GM12872 (cell line): ENCODE measurements around the gene RAB5A.

Source experiments
- CTCF ChIP-seq: IDR thresholded peaks from 3 replicates; pipeline ENCODE4 v1.5.1; 2011; ENCODE audit warnings: low read depth, mild to moderate bottlenecking, low read length, moderate library complexity; ENCODE audit not compliant: insufficient read depth

The RAB5A gene

GRCh38 chr3:19911452-19911851 is 35.4 kb upstream of the RAB5A start:
- TF ChIP-seq CTCF, result no peak

GRCh38 chr3:19917167-19917566 is 29.7 kb upstream of the RAB5A start:
- no peak for TF ChIP-seq CTCF

DNA sequence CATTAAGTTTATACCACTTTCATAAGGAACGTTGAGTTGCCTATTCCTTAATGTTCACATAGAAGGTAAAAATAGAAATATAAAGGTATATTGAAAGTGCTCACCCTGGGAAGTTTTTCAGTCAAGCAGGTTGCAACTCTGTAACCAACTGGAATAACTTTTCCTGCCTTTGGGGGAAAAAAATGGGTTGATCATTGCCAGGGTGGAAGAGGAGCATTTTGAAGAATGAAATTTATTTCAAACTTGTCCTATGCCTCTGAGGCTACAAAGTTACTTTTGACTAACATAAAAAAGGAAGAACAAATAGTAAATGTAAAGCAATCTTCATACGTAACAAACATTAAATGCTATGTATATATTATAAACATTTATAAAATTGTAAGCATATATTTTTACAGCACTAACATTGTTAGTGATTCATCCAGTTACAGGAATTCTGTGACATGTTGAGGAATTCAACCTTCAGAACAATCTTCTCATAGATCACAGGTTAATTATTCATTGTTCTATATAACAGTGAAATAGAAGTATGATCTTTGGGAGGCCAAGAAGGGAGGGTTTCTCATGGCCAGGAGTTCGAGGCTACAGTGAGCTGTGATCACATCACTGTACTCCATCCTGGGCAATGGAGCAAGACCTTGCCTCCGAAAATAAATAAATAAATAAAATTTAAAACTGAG is 26.4 kb upstream of the RAB5A start:
- TF ChIP-seq CTCF, result no peak

- TF ChIP-seq CTCF, result no peak
These were observed 15.7 kb upstream of the RAB5A start for GRCh38 chr3:19931180-19931692.

GRCh38 chr3:19931767-19932188 is 15.1 kb upstream of the RAB5A start:
- no peak for TF ChIP-seq CTCF

- TF ChIP-seq CTCF, result no peak
These were observed 14.5 kb upstream of the RAB5A start for GRCh38 chr3:19932422-19932821.

- TF ChIP-seq CTCF, result no peak
These were observed 12.8 kb upstream of the RAB5A start, which contains the start of gene EFHB for GRCh38 chr3:19934098-19934566. Gene EFHB, minus strand, starts transcription at chr3:19934217. Its CDS starts 199 bp downstream, at chr3:19934018.
